ENCODE measurements around the gene CHST2.

The CHST2 gene

GRCh38 chr3:143170074-143170473 is 50.5 kb downstream of the CHST2 start:
- DNase-seq, result peak in 2 of 6 experiments; percentile 21 to 34

- DNase-seq, result peak in 2 of 6 experiments; percentile 46 to 71
These were observed 51.1 kb downstream of the CHST2 start for GRCh38 chr3:143170676-143171075.

- DNase-seq, result peak in 3 of 6 experiments; percentile 49 to 72 (median 50)
These were observed 51.8 kb downstream of the CHST2 start for GRCh38 chr3:143171141-143171980.

- DNase-seq, result no peak
These were observed 52.7 kb downstream of the CHST2 start for GRCh38 chr3:143172062-143172794.

- no peak for DNase-seq
These were observed 53.2 kb downstream of the CHST2 start for GRCh38 chr3:143172795-143173145.

GRCh38 chr3:143173242-143173641 is 53.7 kb downstream of the CHST2 start:
- DNase-seq, result no peak

Measured in stimulated activated naive CD4-positive, alpha-beta T cell (primary cell).